Left kidney (tissue), 2 donors: ENCODE data around the gene ATF1. TPM values are rescaled to one million over a fixed set of nuclear protein-coding genes. Genes with fewer than 3 reads are reported as not detected.
A peak's percentile ranks its signal among the peaks of the same experiment; 100 is the strongest.
"Not testable (repeated sequence)": the region's sequence is repeated elsewhere in the genome, so short reads cannot be mapped to it uniquely, and the experiment has no call there.

Experiments used
- DNase-seq: peaks from one replicate; pipeline ENCODE4 v3.0.0-alpha.2; 2013
- polyA plus RNA-seq: library from polyadenylated mRNA; unstranded; fragments of 120-200 nt; gene quantifications from one replicate; pipeline ENCODE4 v1.2.1, GENCODE V29; 2013; ENCODE audit not compliant: insufficient read length

ATF1 gene
- polyA plus RNA-seq, 1 donor: 47.1 TPM

- DNase-seq: no peak
Measured at GRCh38 chr12:50751948-50752721, 11.8 kb upstream of the ATF1 start.

- DNase-seq: no peak
Measured at GRCh38 chr12:50753232-50753769, 10.6 kb upstream of the ATF1 start.

- peak; percentile 35 for DNase-seq
Measured at GRCh38 chr12:50764286-50765094, 589 bp downstream of the ATF1 start.

- peak; percentile 46 for DNase-seq
Measured at GRCh38 chr12:50765095-50765911, 1.4 kb downstream of the ATF1 start.

GRCh38 chr12:50768391-50768790 lies 4.5 kb downstream of the ATF1 start:
- no peak for DNase-seq

- DNase-seq: not testable (repeated sequence)
Measured at GRCh38 chr12:50768813-50769212, 4.9 kb downstream of the ATF1 start.

GRCh38 chr12:50771409-50771808 lies 7.5 kb downstream of the ATF1 start:
- no peak for DNase-seq

GRCh38 chr12:50772470-50772869 lies 8.6 kb downstream of the ATF1 start:
- DNase-seq: no peak

GRCh38 chr12:50772877-50773276 lies 9.0 kb downstream of the ATF1 start:
- DNase-seq: no peak

- DNase-seq: no peak
Measured at GRCh38 chr12:50775251-50775650, 11.3 kb downstream of the ATF1 start.

- DNase-seq: no peak
Measured at GRCh38 chr12:50776749-50777728, 13.1 kb downstream of the ATF1 start.

- no peak for DNase-seq
Measured at GRCh38 chr12:50778663-50779590, 15.0 kb downstream of the ATF1 start.

- DNase-seq: no peak
Measured at GRCh38 chr12:50780013-50780412, 16.1 kb downstream of the ATF1 start.

GRCh38 chr12:50784501-50784900 lies 20.6 kb downstream of the ATF1 start:
- no peak for DNase-seq

- DNase-seq: no peak
Measured at GRCh38 chr12:50785406-50786001, 21.6 kb downstream of the ATF1 start.

- no peak for DNase-seq
Measured at GRCh38 chr12:50786498-50787231, 22.8 kb downstream of the ATF1 start.

GRCh38 chr12:50787618-50788017 lies 23.7 kb downstream of the ATF1 start:
- no peak for DNase-seq

GRCh38 chr12:50788561-50788960 lies 24.7 kb downstream of the ATF1 start:
- DNase-seq: no peak

GRCh38 chr12:50790081-50790480 lies 26.2 kb downstream of the ATF1 start:
- DNase-seq: no peak
